GM23338 (cell line): ENCODE measurements around the gene MYOCD. TPM values are rescaled to one million over a fixed set of nuclear protein-coding genes. Genes with fewer than 3 reads are reported as not detected.

ENCODE experiments used
- ATAC-seq: fragments of 200-7000 bp; cut with Tn5 transposase; 3 replicates; pipeline ENCODE4 v1.9.1; 2020
- DNase-seq: peaks from one replicate; pipeline ENCODE4 v3.0.0-alpha.2; 2015; ENCODE audit warnings: low spot score
- H2AFZ ChIP-seq: fragments of 200-600 bp; sonication (generic); 2 replicates; pipeline ENCODE4 v1.8.0; 2016; ENCODE audit warnings: antibody characterized with exemption, mild to moderate bottlenecking, moderate library complexity
- H3F3A ChIP-seq: fragments of 200-600 bp; sonication (generic); replicated peaks from 2 replicates; pipeline ENCODE4 v1.8.0; 2017; ENCODE audit warnings: antibody characterized with exemption, mixed run types, low read depth
- H3K27ac ChIP-seq: fragments of 200-600 bp; sonication (generic); 2 replicates; pipeline ENCODE4 v1.6.1; 2016; ENCODE audit warnings: low read depth
- H3K27me3 ChIP-seq: fragments of 200-600 bp; sonication (generic); 2 replicates; pipeline ENCODE4 v1.8.0; 2016; ENCODE audit warnings: mild to moderate bottlenecking, mixed run types, moderate library complexity; ENCODE audit not compliant: insufficient read depth
- H3K36me3 ChIP-seq: fragments of 200-600 bp; sonication (generic); 2 replicates; pipeline ENCODE4 v1.8.0; 2016; ENCODE audit warnings: mild to moderate bottlenecking; ENCODE audit not compliant: insufficient read depth
- H3K4me1 ChIP-seq: fragments of 200-600 bp; sonication (generic); 2 replicates; pipeline ENCODE4 v1.8.0; 2016; ENCODE audit warnings: mild to moderate bottlenecking, moderate library complexity; ENCODE audit not compliant: insufficient read depth
- H3K4me2 ChIP-seq: fragments of 200-600 bp; sonication (generic); 2 replicates; pipeline ENCODE4 v1.7.1; 2017; ENCODE audit warnings: mixed run types
- H3K4me3 ChIP-seq: fragments of 200-600 bp; sonication (generic); 2 replicates; pipeline ENCODE4 v1.6.1; 2016; ENCODE audit warnings: mixed run types
- H3K79me2 ChIP-seq: fragments of 200-600 bp; sonication (generic); replicated peaks from 2 replicates; pipeline ENCODE4 v1.8.0; 2017; ENCODE audit warnings: mild to moderate bottlenecking; ENCODE audit not compliant: insufficient read depth
- H3K9me2 ChIP-seq: fragments of 200-600 bp; sonication (generic); 2 replicates; pipeline ENCODE4 v1.8.0; 2017; ENCODE audit not compliant: insufficient read depth
- H4K20me1 ChIP-seq: fragments of 200-600 bp; sonication (generic); replicated peaks from 2 replicates; pipeline ENCODE4 v1.8.0; 2017; ENCODE audit warnings: mild to moderate bottlenecking; ENCODE audit not compliant: insufficient read depth
- H3K27ac Mint-ChIP-seq: 2 replicates; pipeline ENCODE4 v1.8.0; 2020; ENCODE audit warnings: inconsistent platforms, mild to moderate bottlenecking, moderate library complexity, mixed read lengths
- H3K27me3 Mint-ChIP-seq: 3 replicates; pipeline ENCODE4 v1.8.0; 2022; ENCODE audit warnings: low read depth, mild to moderate bottlenecking, moderate library complexity, mixed read lengths, inconsistent platforms; ENCODE audit not compliant: insufficient read depth, poor library complexity
- H3K36me3 Mint-ChIP-seq: 3 replicates; pipeline ENCODE4 v1.8.0; 2021; ENCODE audit warnings: low read depth, mild to moderate bottlenecking, inconsistent platforms, moderate library complexity, mixed read lengths
- H3K4me1 Mint-ChIP-seq: 3 replicates; pipeline ENCODE4 v1.8.0; 2020; ENCODE audit warnings: mild to moderate bottlenecking, inconsistent platforms, mixed read lengths
- H3K4me3 Mint-ChIP-seq: 3 replicates; pipeline ENCODE4 v1.8.0; 2021; ENCODE audit warnings: moderate library complexity, mild to moderate bottlenecking, inconsistent platforms, mixed read lengths
- H3K9me3 Mint-ChIP-seq: 3 replicates; pipeline ENCODE4 v1.8.0; 2020; ENCODE audit warnings: moderate library complexity, mild to moderate bottlenecking, inconsistent platforms, mixed read lengths
- CREB1 ChIP-seq: fragments of 250-450 bp; sonication (Bioruptor Pico); IDR thresholded peaks from 2 replicates; pipeline ENCODE4 v1.5.0; 2020; ENCODE audit warnings: low read depth, mild to moderate bottlenecking, moderate library complexity
- CTCF ChIP-seq, 2 experiments: fragments of 200-600 bp in 1 of 2; sonication (generic) in 1 of 2; conservative IDR thresholded peaks; 2 replicates each; pipeline versions ENCODE4 v1.5.1 to v1.6.1; 2016 to 2017; ENCODE audit warnings: antibody characterized with exemption in 2 of 2, low read depth in 2 of 2, mild to moderate bottlenecking in 2 of 2, moderate library complexity in 1 of 2
- ETS1 ChIP-seq: IDR thresholded peaks from 2 replicates; pipeline ENCODE4 v1.6.1; 2016; ENCODE audit warnings: antibody characterized with exemption
- EZH2phosphoT487 ChIP-seq: fragments of 200-600 bp; sonication (generic); IDR thresholded peaks from one replicate; pipeline ENCODE4 v1.8.1; 2018; ENCODE audit warnings: antibody characterized with exemption; ENCODE audit not compliant: unreplicated experiment
- JUNB ChIP-seq: IDR thresholded peaks from one replicate; pipeline ENCODE4 v1.6.1; 2016; ENCODE audit warnings: antibody characterized with exemption; ENCODE audit not compliant: unreplicated experiment
- REST ChIP-seq: IDR thresholded peaks from one replicate; pipeline ENCODE4 v1.6.1; 2018; ENCODE audit warnings: antibody characterized with exemption; ENCODE audit not compliant: unreplicated experiment
- STAT1 ChIP-seq: IDR thresholded peaks from one replicate; pipeline ENCODE4 v1.6.1; 2016; ENCODE audit warnings: antibody characterized with exemption; ENCODE audit not compliant: unreplicated experiment
- ZNF114 ChIP-seq: fragments of 250-450 bp; sonication (Bioruptor Pico); IDR thresholded peaks from 2 replicates; pipeline ENCODE4 v1.5.0; 2020; ENCODE audit warnings: mild to moderate bottlenecking, moderate library complexity
- polyA plus RNA-seq: library from polyadenylated mRNA; unstranded; fragments of >200 nt; fragmentation: Nextera tagmentation; extraction: Ambion mirVana; gene quantifications from 2 replicates; pipeline ENCODE4 v1.2.1, GENCODE V29; 2016
- total RNA-seq: library from RNA; depleted of rRNA; stranded (reverse); fragments of >200 nt; shearing (Covaris generic); gene quantifications from 2 replicates; pipeline ENCODE4 v1.2.3, GENCODE V29; 2014
- TF ChIP-seq, protein P1 (sequence below): fragments of 250-450 bp; sonication (Bioruptor Pico); IDR thresholded peaks from 2 replicates; pipeline ENCODE4 v1.5.0; 2020; ENCODE audit warnings: mild to moderate bottlenecking, moderate library complexity

Gene MYOCD
- total and polyA plus RNA-seq, 2 experiments from 2014 or later: 0.80 to 2.4 TPM

GRCh38 chr17:12667299-12667958 lies 1.7 kb downstream of the MYOCD start:
- TF ChIP-seq CTCF (conservative IDR thresholded peaks at IDR 0.05; ENCODE audit: low read depth in 2 of 2) (peak; percentile 71 to 82), REST (no peak), JUNB (no peak), EZH2phosphoT487 (no peak), ZNF114 (CRISPR knock-in tag) (no peak), ETS1 (no peak), STAT1 (no peak)
- no peaks in the 10 kb centered on the region for H4K20me1 ChIP-seq
- H3K27me3 ChIP-seq: peaks cover 34% of the 10 kb centered on the region
- Mint-ChIP-seq H3K36me3 (no peaks in the 10 kb centered on the region), H3K4me1 (peaks cover 5% of the 10 kb centered on the region; the same call in 2 of the 3 replicates), H3K9me3 (no peaks in the 10 kb centered on the region), H3K27me3 (peaks cover 18% of the 10 kb centered on the region), H3K27ac (no peak overlapping the region), H3K4me3 (peak overlapping the region; percentile 23; the same call in 1 of the 3 replicates)
- no peak overlapping the region for H2AFZ ChIP-seq
- no peaks in the 10 kb centered on the region for H3K36me3 ChIP-seq
- no peaks in the 10 kb centered on the region for H3K4me1 ChIP-seq
- H3K9me2 ChIP-seq: no peaks in the 10 kb centered on the region
- no peaks in the 10 kb centered on the region for H3F3A ChIP-seq
- H3K4me3 ChIP-seq: no peak overlapping the region
- H3K79me2 ChIP-seq: no peaks in the 10 kb centered on the region
- H3K27ac ChIP-seq: no peak overlapping the region
- ATAC-seq (peak; percentile 42), DNase-seq (peak; percentile 88)
- H3K4me2 ChIP-seq: no peak overlapping the region

GRCh38 chr17:12671906-12672305 lies 6.2 kb downstream of the MYOCD start:
- Mint-ChIP-seq H3K36me3 (no peaks in the 10 kb centered on the region), H3K4me1 (no peaks in the 10 kb centered on the region), H3K9me3 (no peaks in the 10 kb centered on the region), H3K4me3 (no peak overlapping the region), H3K27ac (no peak overlapping the region), H3K27me3 (no peaks in the 10 kb centered on the region)
- no peaks in the 10 kb centered on the region for H3F3A ChIP-seq
- H2AFZ ChIP-seq: no peak overlapping the region
- H3K36me3 ChIP-seq: no peaks in the 10 kb centered on the region
- no peak overlapping the region for H3K4me3 ChIP-seq
- H4K20me1 ChIP-seq: no peaks in the 10 kb centered on the region
- no peaks in the 10 kb centered on the region for H3K79me2 ChIP-seq
- no peaks in the 10 kb centered on the region for H3K9me2 ChIP-seq
- no peak overlapping the region for H3K27ac ChIP-seq
- DNase-seq (no peak), ATAC-seq (no peak)
- H3K4me2 ChIP-seq: no peak overlapping the region
- peaks cover 2% of the 10 kb centered on the region; the same call in 1 of the 2 replicates for H3K27me3 ChIP-seq
- H3K4me1 ChIP-seq: no peaks in the 10 kb centered on the region
- TF ChIP-seq ZNF114 (CRISPR knock-in tag) (no peak), CREB1 (no peak)
- TF ChIP-seq, protein P1, sequence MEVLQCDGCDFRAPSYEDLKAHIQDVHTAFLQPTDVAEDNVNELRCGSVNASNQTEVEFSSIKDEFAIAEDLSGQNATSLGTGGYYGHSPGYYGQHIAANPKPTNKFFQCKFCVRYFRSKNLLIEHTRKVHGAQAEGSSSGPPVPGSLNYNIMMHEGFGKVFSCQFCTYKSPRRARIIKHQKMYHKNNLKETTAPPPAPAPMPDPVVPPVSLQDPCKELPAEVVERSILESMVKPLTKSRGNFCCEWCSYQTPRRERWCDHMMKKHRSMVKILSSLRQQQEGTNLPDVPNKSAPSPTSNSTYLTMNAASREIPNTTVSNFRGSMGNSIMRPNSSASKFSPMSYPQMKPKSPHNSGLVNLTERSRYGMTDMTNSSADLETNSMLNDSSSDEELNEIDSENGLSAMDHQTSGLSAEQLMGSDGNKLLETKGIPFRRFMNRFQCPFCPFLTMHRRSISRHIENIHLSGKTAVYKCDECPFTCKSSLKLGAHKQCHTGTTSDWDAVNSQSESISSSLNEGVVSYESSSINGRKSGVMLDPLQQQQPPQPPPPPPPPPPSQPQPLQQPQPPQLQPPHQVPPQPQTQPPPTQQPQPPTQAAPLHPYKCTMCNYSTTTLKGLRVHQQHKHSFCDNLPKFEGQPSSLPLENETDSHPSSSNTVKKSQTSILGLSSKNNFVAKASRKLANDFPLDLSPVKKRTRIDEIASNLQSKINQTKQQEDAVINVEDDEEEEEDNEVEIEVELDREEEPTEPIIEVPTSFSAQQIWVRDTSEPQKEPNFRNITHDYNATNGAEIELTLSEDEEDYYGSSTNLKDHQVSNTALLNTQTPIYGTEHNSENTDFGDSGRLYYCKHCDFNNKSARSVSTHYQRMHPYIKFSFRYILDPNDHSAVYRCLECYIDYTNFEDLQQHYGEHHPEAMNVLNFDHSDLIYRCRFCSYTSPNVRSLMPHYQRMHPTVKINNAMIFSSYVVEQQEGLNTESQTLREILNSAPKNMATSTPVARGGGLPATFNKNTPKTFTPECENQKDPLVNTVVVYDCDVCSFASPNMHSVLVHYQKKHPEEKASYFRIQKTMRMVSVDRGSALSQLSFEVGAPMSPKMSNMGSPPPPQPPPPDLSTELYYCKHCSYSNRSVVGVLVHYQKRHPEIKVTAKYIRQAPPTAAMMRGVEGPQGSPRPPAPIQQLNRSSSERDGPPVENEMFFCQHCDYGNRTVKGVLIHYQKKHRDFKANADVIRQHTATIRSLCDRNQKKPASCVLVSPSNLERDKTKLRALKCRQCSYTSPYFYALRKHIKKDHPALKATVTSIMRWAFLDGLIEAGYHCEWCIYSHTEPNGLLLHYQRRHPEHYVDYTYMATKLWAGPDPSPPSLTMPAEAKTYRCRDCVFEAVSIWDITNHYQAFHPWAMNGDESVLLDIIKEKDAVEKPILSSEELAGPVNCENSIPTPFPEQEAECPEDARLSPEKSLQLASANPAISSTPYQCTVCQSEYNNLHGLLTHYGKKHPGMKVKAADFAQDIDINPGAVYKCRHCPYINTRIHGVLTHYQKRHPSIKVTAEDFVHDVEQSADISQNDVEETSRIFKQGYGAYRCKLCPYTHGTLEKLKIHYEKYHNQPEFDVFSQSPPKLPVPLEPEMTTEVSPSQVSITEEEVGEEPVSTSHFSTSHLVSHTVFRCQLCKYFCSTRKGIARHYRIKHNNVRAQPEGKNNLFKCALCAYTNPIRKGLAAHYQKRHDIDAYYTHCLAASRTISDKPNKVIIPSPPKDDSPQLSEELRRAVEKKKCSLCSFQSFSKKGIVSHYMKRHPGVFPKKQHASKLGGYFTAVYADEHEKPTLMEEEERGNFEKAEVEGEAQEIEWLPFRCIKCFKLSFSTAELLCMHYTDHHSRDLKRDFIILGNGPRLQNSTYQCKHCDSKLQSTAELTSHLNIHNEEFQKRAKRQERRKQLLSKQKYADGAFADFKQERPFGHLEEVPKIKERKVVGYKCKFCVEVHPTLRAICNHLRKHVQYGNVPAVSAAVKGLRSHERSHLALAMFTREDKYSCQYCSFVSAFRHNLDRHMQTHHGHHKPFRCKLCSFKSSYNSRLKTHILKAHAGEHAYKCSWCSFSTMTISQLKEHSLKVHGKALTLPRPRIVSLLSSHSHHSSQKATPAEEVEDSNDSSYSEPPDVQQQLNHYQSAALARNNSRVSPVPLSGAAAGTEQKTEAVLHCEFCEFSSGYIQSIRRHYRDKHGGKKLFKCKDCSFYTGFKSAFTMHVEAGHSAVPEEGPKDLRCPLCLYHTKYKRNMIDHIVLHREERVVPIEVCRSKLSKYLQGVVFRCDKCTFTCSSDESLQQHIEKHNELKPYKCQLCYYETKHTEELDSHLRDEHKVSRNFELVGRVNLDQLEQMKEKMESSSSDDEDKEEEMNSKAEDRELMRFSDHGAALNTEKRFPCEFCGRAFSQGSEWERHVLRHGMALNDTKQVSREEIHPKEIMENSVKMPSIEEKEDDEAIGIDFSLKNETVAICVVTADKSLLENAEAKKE (CRISPR knock-in tag): no peak
